NCI-H2029 (cell line): ENCODE data around the gene SNRPF.
A peak's percentile ranks its signal among the peaks of the same experiment; 100 is the strongest.

ENCODE experiments used
- DNase-seq: peaks from one replicate; lab custom pipeline; 2025; lab: John Stamatoyannopoulos, UW

The SNRPF gene

DNA sequence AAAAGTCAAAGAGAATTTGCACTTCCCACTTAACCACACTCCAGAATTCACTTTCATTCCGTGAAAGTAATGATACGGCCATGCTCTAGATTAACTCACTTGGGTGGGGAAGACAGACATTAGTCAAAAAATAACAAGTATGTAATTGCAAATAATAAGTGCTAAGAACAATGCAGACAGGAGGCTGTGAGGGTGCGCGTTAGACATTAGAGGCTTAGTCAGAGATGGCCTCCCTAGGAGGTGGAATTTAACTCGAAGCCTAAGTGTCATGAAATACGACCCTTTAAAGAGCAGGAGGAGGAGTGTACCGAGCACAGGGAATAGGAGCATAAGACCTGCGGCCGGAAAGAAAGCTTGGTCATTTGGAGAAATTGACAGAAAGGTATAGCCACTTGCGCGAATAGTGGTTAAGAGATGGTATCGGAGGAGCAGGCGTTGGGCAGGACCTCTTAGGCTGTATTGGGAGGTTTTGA, 628 bp downstream of the SNRPF start:
- peak; percentile 29 for DNase-seq

- no peak for DNase-seq
Observed at GRCh38 chr12:95859947-95860850, 1.4 kb downstream of the SNRPF start.

GRCh38 chr12:95862038-95862437, 3.3 kb downstream of the SNRPF start:
- DNase-seq: no peak

- DNase-seq: no peak
Observed at GRCh38 chr12:95863337-95863736, 4.6 kb downstream of the SNRPF start.

- DNase-seq: no peak
Observed at GRCh38 chr12:95870897-95871296, 12.1 kb downstream of the SNRPF start.

DNA sequence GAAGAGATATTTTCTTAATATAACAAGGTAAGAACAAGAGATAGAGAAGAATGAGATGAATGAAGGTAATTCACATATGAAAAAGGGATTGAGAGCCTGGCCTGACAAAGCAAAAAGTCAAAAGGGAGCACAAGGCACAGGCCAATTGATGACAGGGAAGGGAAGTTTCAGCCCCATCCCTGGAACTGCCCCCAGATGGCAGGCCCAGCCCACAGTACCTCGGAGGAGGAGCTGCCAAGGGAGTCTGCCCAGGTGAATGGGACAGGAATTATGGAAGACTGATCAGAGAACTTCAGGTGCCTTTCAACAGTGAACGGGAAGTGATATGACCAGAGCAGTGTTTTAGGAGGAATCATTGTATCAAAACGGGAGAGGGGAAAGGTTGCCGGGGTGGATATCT, 15.7 kb downstream of the SNRPF start:
- DNase-seq: peak; percentile 18

DNA sequence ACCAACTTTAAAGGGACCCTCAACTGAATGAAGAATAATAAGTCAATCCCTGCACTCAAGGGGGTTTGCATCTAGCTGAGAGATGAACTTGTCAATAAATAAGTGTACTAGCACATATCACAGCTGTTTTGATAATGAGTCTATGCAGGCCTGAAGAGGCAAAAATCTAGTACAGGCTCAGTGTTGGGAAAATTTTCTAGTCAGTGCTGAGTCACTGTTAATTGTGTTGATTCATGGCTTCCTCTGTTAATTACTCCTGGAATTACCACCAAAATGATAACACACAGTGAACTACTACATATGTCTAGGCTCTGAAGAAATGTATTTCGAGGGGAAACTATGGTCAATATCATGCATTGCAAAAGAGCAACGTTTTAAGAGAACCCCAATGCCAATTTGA, 18.9 kb downstream of the SNRPF start:
- DNase-seq: no peak

DNA sequence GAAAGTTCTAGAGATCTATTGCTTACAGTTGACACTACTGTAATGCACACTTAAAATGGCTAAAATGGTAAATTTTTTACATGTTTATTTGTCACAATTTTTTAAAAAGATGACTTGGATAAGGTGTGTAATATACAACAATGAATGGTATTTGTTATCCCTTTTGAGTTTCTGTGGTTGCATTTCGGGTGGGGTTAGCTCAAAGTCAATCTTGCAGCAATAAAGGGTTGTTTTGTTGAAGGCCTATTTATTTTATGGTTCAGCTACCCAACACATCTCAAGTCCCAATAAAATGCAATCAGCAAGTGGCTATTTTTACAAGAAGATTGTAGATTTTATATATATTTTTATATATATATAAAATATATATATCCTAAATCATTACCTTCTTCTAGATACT, 22.1 kb downstream of the SNRPF start:
- no peak for DNase-seq

- no peak for DNase-seq
Observed at GRCh38 chr12:95881331-95881955, 22.7 kb downstream of the SNRPF start.

DNA sequence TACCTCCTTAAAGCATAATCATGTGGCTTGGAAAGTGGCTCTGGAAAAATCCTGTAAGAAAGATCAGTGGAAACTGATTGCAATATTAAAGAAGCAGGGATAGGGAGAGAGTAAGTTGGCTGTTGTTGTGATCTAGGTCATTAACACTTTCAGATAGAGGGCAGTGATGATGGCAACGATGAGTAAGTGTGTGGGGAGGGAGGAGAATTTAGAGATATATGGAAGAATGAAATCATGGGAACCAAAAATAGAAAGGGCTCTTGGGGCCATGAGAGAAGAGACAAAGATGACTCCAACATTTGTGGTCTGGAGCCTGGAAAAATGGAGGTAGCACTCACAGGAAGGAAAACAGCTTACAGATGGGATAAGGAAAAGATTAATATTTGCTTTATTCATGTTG, 23.3 kb downstream of the SNRPF start:
- DNase-seq: no peak

- no peak for DNase-seq
Observed at GRCh38 chr12:95882873-95883272, 24.1 kb downstream of the SNRPF start.

- DNase-seq: no peak
Observed at GRCh38 chr12:95884998-95885397, 26.2 kb downstream of the SNRPF start.

DNA sequence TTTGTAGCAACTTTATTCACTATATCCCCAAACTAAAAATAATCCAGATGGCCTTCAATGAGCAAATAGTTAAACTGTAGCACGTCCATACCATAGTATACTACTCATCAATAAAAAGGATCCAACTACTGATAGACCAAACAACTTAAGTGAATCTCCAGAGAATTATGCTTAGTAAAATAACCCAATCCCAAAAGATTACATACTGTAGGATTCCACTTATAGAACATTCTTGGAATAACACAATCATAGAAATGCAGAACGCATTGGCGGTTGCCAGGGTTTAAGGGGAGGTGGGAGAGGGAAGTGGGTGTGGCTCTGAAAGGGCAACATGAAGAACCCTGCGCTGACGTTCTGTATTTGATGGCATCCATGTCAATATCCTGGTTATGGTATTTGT, 28.6 kb downstream of the SNRPF start:
- DNase-seq: no peak

GRCh38 chr12:95890958-95891357, 32.2 kb downstream of the SNRPF start:
- no peak for DNase-seq

GRCh38 chr12:95896846-95897245, 38.1 kb downstream of the SNRPF start:
- no peak for DNase-seq

DNA sequence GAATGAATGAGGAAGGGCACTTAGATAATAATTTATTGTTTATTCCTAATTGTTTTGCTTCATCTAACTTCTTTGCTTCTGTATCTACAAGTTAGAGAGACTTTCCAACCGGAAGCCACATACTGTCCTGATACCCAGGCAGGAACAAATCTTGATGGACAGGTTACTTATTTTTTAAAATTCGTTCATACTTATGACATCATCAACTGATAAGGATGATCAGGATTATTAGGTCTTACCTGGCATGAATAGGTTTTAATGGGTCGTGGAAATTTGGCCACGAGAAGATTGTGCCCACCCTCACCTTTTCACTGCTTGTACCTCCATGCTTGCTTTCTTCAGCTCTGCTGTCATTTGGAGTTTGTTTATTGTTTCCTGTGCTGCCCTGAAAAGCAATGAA, 39.3 kb downstream of the SNRPF start:
- no peak for DNase-seq

GRCh38 chr12:95908573-95908972, 49.8 kb downstream of the SNRPF start:
- no peak for DNase-seq

DNA sequence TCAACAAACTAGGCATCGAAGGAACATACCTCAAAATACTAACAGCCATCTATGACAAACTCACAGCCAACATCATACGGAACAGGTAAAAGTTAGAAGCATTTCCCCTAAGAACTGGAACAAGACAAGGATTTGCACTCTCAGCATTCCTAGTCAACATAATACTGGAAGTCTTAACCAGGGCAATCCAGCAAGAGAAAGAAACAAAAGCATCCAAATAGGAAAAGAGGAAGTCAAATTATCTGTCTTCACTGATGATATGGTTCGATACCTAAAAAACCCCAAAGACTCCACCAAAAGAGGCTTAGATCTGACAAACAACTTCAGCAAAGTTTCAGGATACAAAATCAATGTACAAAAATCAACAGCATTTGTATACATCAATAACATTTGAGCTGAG, 51.1 kb downstream of the SNRPF start:
- DNase-seq: no peak
